ENCODE measurements around the gene PCNX2. TPM values are rescaled to one million over a fixed set of nuclear protein-coding genes. Genes with fewer than 3 reads are reported as not detected.

The PCNX2 gene
- total and polyA plus RNA-seq, 8 donors, result 3.0 to 34.4 (median 9.9) TPM

DNA sequence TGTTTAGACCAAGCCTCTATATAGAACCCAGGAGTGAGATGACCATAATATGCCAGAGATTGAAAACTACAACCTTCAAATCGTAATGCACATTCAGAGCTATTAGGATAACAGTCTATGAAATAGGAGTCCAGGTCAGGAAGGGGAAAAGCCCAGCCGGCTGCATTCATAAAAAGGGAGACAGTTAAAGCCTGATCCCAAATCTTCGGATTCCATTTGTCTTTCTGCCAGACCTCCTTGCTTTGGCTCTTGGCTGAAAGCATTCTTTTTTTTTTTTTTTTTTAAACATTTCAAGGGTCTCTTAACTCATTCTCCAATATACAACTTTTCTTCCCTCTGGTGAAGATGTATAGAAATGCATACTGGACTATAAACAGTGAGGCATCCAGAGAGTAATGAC is 264.0 kb downstream of the PCNX2 start:
- Histone ChIP-seq H3K36me3 (no peaks in the 10 kb centered on the region), H3K4me1 (peaks cover 0 to 6% (median 0%) of the 10 kb centered on the region in 4 donors), H3K4me3 (no peak overlapping the region), H3K27ac (no peak overlapping the region), H3K27me3 (no peaks in the 10 kb centered on the region), H3K9me3 (no peaks in the 10 kb centered on the region)
- intact Hi-C loops (cut with DNase I; ENCODE audit: low total_unique reads), result no loop called here
- TF ChIP-seq, protein P1, sequence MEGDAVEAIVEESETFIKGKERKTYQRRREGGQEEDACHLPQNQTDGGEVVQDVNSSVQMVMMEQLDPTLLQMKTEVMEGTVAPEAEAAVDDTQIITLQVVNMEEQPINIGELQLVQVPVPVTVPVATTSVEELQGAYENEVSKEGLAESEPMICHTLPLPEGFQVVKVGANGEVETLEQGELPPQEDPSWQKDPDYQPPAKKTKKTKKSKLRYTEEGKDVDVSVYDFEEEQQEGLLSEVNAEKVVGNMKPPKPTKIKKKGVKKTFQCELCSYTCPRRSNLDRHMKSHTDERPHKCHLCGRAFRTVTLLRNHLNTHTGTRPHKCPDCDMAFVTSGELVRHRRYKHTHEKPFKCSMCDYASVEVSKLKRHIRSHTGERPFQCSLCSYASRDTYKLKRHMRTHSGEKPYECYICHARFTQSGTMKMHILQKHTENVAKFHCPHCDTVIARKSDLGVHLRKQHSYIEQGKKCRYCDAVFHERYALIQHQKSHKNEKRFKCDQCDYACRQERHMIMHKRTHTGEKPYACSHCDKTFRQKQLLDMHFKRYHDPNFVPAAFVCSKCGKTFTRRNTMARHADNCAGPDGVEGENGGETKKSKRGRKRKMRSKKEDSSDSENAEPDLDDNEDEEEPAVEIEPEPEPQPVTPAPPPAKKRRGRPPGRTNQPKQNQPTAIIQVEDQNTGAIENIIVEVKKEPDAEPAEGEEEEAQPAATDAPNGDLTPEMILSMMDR (IDR thresholded peaks at IDR 0.05), result no peak
- TF ChIP-seq POLR2AphosphoS5 (IDR thresholded peaks at IDR 0.05), result no peak
- TF ChIP-seq EP300 (IDR thresholded peaks at IDR 0.05), result no peak
- no peak for TF ChIP-seq POLR2A (IDR thresholded peaks at IDR 0.05)
- DNase-seq, result peak in 1 of 2 donors; percentile 55
- 67 to 86% (median 85%) methylated on average over 3 of the region's 3 CpGs for WGBS, 5 donors

DNA sequence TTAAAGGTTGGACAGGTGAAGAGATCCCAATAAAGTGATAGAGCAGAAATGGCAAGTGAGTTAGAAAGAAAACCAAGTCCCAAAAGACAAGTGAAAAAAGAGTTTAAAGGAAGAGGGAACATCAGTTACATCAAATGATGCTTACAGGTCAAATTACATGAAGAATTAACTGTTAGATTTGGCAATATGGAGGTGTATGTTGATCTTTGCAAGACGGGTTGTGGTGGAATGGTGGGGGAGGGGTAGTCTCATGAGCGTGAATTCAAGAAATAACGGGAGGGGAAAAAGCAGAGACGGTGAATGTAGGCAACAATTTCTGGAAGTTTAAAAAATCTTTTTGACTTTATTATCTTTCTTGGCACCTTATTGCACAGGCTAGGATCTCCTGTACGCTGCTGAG is 268.5 kb downstream of the PCNX2 start:
- intact Hi-C loops (cut with DNase I; ENCODE audit: low total_unique reads), result loop anchor here (10.0 kb wide), 1 partner anchor 392 kb away; the partner anchor contains the start of gene SIPA1L2
- Histone ChIP-seq H3K9me3 (no peaks in the 10 kb centered on the region), H3K4me1 (no peaks in the 10 kb centered on the region), H3K27ac (no peak overlapping the region), H3K36me3 (no peaks in the 10 kb centered on the region), H3K27me3 (no peaks in the 10 kb centered on the region), H3K4me3 (no peak overlapping the region)
- TF ChIP-seq POLR2A (IDR thresholded peaks at IDR 0.05) (no peak), POLR2AphosphoS5 (IDR thresholded peaks at IDR 0.05) (no peak), EP300 (IDR thresholded peaks at IDR 0.05) (no peak)
- TF ChIP-seq, protein P1 (IDR thresholded peaks at IDR 0.05), result no peak
- no peak for DNase-seq
- WGBS, 5 donors, result 82 to 88% (median 83%) methylated on average over 5 of the region's 5 CpGs

DNA sequence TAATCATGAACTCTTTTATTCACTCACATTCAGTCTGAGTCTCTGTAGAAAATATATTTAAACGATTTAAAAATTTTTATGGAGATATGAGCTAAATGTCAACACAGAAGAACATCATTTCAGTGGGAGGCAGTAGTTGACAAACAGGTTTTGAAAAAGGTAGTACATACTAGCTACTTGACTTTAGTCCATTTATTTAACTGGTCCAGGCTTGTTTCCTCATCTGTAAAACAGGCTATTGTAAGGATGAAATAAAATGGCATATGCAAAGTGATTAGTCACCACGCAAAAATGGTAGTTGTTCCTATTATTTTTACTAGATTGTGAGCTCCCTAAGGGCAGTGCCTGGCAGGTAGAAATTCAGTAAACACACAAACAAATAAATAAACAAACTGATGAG is 270.0 kb downstream of the PCNX2 start:
- intact Hi-C loops (cut with DNase I; ENCODE audit: low total_unique reads), result loop anchor here (10.0 kb wide), 1 partner anchor 391 kb away; the partner anchor contains the start of gene SIPA1L2
- H3K4me1 ChIP-seq, result peaks cover 0 to 7% (median 3%) of the 10 kb centered on the region in 4 donors
- TF ChIP-seq EP300 (IDR thresholded peaks at IDR 0.05) (no peak), POLR2A (IDR thresholded peaks at IDR 0.05) (no peak), POLR2AphosphoS5 (IDR thresholded peaks at IDR 0.05) (no peak)
- TF ChIP-seq, protein P1 (IDR thresholded peaks at IDR 0.05), result no peak
- no peaks in the 10 kb centered on the region for H3K9me3 ChIP-seq
- no peaks in the 10 kb centered on the region for H3K27me3 ChIP-seq
- no peak overlapping the region for H3K4me3 ChIP-seq
- H3K27ac ChIP-seq, result no peak overlapping the region
- no peaks in the 10 kb centered on the region for H3K36me3 ChIP-seq
- WGBS, 5 donors, result 58 to 61% (median 60%) methylated on average over 2 of the region's 2 CpGs
- peak in 1 of 2 donors; percentile 19 for DNase-seq

DNA sequence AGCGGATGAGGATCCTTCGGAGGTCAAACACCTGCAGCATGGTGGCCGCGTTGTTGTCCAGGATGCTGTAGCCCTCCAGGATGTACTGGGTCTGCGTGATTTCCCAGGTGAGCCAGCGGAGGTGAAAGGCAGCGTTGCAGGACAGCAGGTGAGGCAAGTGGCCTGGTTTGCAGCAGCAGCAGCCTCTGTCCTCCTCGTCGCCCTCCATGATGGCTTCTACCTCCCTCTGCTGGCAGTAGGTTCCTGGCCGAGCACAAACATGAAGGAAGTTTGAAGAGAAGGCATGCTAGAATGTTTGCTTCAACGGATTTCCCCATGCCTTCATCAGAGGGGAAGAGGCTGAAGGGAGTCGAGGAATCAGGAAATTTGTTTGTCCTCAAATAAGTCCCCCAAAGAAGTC is 270.4 kb downstream of the PCNX2 start:
- Histone ChIP-seq H3K27me3 (no peaks in the 10 kb centered on the region), H3K4me3 (no peak overlapping the region), H3K27ac (no peak overlapping the region), H3K4me1 (peaks cover 2 to 11% (median 8%) of the 10 kb centered on the region in 4 donors), H3K36me3 (no peaks in the 10 kb centered on the region), H3K9me3 (no peaks in the 10 kb centered on the region)
- peak; percentile 63 to 80 for DNase-seq
- 58 to 70% (median 63%) methylated on average over 12 of the region's 12 CpGs for WGBS, 5 donors
- intact Hi-C loops (cut with DNase I; ENCODE audit: low total_unique reads), result loop anchor here (10.0 kb wide), 1 partner anchor 390 kb away; the partner anchor contains the start of gene SIPA1L2
- TF ChIP-seq, protein P1 (IDR thresholded peaks at IDR 0.05), result peak in 5 of 7 experiments; percentile 30 to 56 (median 45)
- TF ChIP-seq POLR2AphosphoS5 (IDR thresholded peaks at IDR 0.05) (peak in 1 of 3 donors; percentile 35), EP300 (IDR thresholded peaks at IDR 0.05) (no peak)

Data from stomach (tissue), 9 donors.